ENCODE data around the gene DDAH1. TPM values are rescaled to one million over a fixed set of nuclear protein-coding genes. Genes with fewer than 3 reads are reported as not detected.

The DDAH1 gene
- total RNA-seq, 1 donor from 2014 or later: 10.8 TPM

- Mint-ChIP-seq H3K4me3 (ENCODE audit: unreplicated experiment) (no peak overlapping the region), H3K27me3 (ENCODE audit: unreplicated experiment) (no peaks in the 10 kb centered on the region), H3K9me3 (ENCODE audit: unreplicated experiment) (no peaks in the 10 kb centered on the region), H3K27ac (ENCODE audit: unreplicated experiment) (no peak overlapping the region), H3K4me1 (ENCODE audit: unreplicated experiment) (peaks cover 6% of the 10 kb centered on the region), H3K36me3 (ENCODE audit: low read depth, unreplicated experiment) (no peaks in the 10 kb centered on the region)
- DNase-seq (ENCODE audit: low spot score): no peak
- TF ChIP-seq, protein P1, sequence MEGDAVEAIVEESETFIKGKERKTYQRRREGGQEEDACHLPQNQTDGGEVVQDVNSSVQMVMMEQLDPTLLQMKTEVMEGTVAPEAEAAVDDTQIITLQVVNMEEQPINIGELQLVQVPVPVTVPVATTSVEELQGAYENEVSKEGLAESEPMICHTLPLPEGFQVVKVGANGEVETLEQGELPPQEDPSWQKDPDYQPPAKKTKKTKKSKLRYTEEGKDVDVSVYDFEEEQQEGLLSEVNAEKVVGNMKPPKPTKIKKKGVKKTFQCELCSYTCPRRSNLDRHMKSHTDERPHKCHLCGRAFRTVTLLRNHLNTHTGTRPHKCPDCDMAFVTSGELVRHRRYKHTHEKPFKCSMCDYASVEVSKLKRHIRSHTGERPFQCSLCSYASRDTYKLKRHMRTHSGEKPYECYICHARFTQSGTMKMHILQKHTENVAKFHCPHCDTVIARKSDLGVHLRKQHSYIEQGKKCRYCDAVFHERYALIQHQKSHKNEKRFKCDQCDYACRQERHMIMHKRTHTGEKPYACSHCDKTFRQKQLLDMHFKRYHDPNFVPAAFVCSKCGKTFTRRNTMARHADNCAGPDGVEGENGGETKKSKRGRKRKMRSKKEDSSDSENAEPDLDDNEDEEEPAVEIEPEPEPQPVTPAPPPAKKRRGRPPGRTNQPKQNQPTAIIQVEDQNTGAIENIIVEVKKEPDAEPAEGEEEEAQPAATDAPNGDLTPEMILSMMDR (IDR thresholded peaks at IDR 0.05; ENCODE audit: unreplicated experiment): no peak
Measured at GRCh38 chr1:85373378-85373708, 91.6 kb downstream of the DDAH1 start.

- Mint-ChIP-seq H3K36me3 (ENCODE audit: low read depth, unreplicated experiment) (no peaks in the 10 kb centered on the region), H3K4me3 (ENCODE audit: unreplicated experiment) (no peak overlapping the region), H3K4me1 (ENCODE audit: unreplicated experiment) (peaks cover 6% of the 10 kb centered on the region), H3K27ac (ENCODE audit: unreplicated experiment) (no peak overlapping the region), H3K9me3 (ENCODE audit: unreplicated experiment) (no peaks in the 10 kb centered on the region), H3K27me3 (ENCODE audit: unreplicated experiment) (no peaks in the 10 kb centered on the region)
- TF ChIP-seq, protein P1 (IDR thresholded peaks at IDR 0.05; ENCODE audit: unreplicated experiment): no peak
- DNase-seq (ENCODE audit: low spot score): no peak
Measured at GRCh38 chr1:85372683-85373377, 92.1 kb downstream of the DDAH1 start.

DNA sequence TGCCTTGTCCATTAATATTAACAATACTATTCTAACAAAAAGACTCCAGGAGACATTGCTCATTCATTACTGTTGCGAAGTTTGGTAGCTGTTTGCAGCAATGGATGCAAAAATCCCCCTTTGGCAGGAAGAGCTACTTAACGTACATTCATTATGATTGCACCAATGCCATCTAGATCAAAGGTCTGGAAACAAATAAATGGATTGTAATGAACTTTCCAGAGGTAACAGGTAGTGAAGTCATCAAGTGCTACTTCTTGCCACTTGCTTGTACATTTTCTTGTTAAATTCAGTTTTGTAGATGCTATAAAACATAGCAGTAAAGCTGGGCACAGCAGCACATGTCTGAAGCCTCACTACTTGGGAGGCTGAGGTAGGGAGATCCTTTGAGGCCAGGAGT, 93.9 kb downstream of the DDAH1 start:
- no peaks in the 10 kb centered on the region for H3K27me3 Mint-ChIP-seq (ENCODE audit: unreplicated experiment)
- TF ChIP-seq, protein P1 (IDR thresholded peaks at IDR 0.05; ENCODE audit: unreplicated experiment): no peak
- no peak overlapping the region for H3K4me3 Mint-ChIP-seq (ENCODE audit: unreplicated experiment)
- no peak overlapping the region for H3K27ac Mint-ChIP-seq (ENCODE audit: unreplicated experiment)
- H3K9me3 Mint-ChIP-seq (ENCODE audit: unreplicated experiment): no peaks in the 10 kb centered on the region
- peaks cover 6% of the 10 kb centered on the region for H3K4me1 Mint-ChIP-seq (ENCODE audit: unreplicated experiment)
- H3K36me3 Mint-ChIP-seq (ENCODE audit: low read depth, unreplicated experiment): no peaks in the 10 kb centered on the region
- DNase-seq (ENCODE audit: low spot score): no peak

- Mint-ChIP-seq H3K9me3 (ENCODE audit: unreplicated experiment) (no peaks in the 10 kb centered on the region), H3K27me3 (ENCODE audit: unreplicated experiment) (no peaks in the 10 kb centered on the region), H3K4me3 (ENCODE audit: unreplicated experiment) (no peak overlapping the region), H3K27ac (ENCODE audit: unreplicated experiment) (no peak overlapping the region), H3K4me1 (ENCODE audit: unreplicated experiment) (peaks cover 3% of the 10 kb centered on the region), H3K36me3 (ENCODE audit: low read depth, unreplicated experiment) (no peaks in the 10 kb centered on the region)
- no peak for DNase-seq (ENCODE audit: low spot score)
- TF ChIP-seq, protein P1 (IDR thresholded peaks at IDR 0.05; ENCODE audit: unreplicated experiment): no peak
Measured at GRCh38 chr1:85368073-85368770, 96.7 kb downstream of the DDAH1 start.
